A673 (cell line): Measurements from ENCODE around the gene FAM3B. TPM values are rescaled to one million over a fixed set of nuclear protein-coding genes. Genes with fewer than 3 reads are reported as not detected.

Experiments
- BruUV-seq: library from RNA; stranded (reverse); fragments of 400-500 nt; replicated peaks from 2 replicates; lab custom pipeline; 2021; lab: Mats Ljungman, UMichigan
- CTCF ChIA-PET: fragments of 300-600 bp; sonication (Branson Sonifier 250); formaldehyde crosslinking; loops from one replicate; lab custom pipeline; 2022; ENCODE audit warnings: antibody characterized with exemption; lab: Charles Lee
- POLR2A ChIA-PET: fragments of 300-600 bp; sonication (Branson Sonifier 250); formaldehyde crosslinking; loops from one replicate; lab custom pipeline; 2022; ENCODE audit warnings: antibody characterized with exemption; ENCODE audit not compliant: low non-redundant PET; lab: Charles Lee
- DNase-seq: peaks from one replicate; pipeline ENCODE4 v3.0.0-alpha.2; 2015; ENCODE audit warnings: low spot score
- H3K27ac ChIP-seq: fragments of 200-600 bp; sonication (generic); 2 replicates; pipeline ENCODE4 v1.5.1; 2016; ENCODE audit warnings: mixed run types, low read depth, mild to moderate bottlenecking, mixed read lengths, antibody characterized with exemption, low read length; ENCODE audit not compliant: poor library complexity, severe bottlenecking
- H3K27me3 ChIP-seq: fragments of 200-600 bp; sonication (generic); replicated peaks from 2 replicates; pipeline ENCODE4 v1.6.1; 2017; ENCODE audit warnings: mixed run types, low read depth, mild to moderate bottlenecking, mixed read lengths, antibody characterized with exemption, low read length; ENCODE audit not compliant: insufficient read depth, poor library complexity
- H3K36me3 ChIP-seq: fragments of 200-600 bp; sonication (generic); 2 replicates; pipeline ENCODE4 v1.6.1; 2016; ENCODE audit warnings: mixed run types, mild to moderate bottlenecking, mixed read lengths, antibody characterized with exemption, low read length; ENCODE audit not compliant: insufficient read depth, poor library complexity, severe bottlenecking
- H3K4me1 ChIP-seq: fragments of 200-600 bp; sonication (generic); 2 replicates; pipeline ENCODE4 v1.6.1; 2017; ENCODE audit warnings: mixed run types, mild to moderate bottlenecking, mixed read lengths, antibody characterized with exemption, low read length; ENCODE audit not compliant: insufficient read depth, poor library complexity, severe bottlenecking
- H3K4me3 ChIP-seq: fragments of 200-600 bp; sonication (generic); 2 replicates; pipeline ENCODE4 v1.5.1; 2016; ENCODE audit warnings: low read depth, mixed run types, mild to moderate bottlenecking, mixed read lengths, low read length; ENCODE audit not compliant: poor library complexity, severe bottlenecking
- H3K9me3 ChIP-seq: fragments of 200-600 bp; sonication (generic); 2 replicates; pipeline ENCODE4 v1.6.1; 2016; ENCODE audit warnings: mixed run types, low read depth, mild to moderate bottlenecking, mixed read lengths, antibody characterized with exemption, low read length; ENCODE audit not compliant: poor library complexity, severe bottlenecking
- EZH2 ChIP-seq: fragments of 200-600 bp; sonication (generic); IDR thresholded peaks from 2 replicates; pipeline ENCODE4 v1.6.1; 2017; ENCODE audit warnings: borderline replicate concordance, low read depth, mild to moderate bottlenecking, mixed read lengths, antibody characterized with exemption, low read length; ENCODE audit not compliant: poor library complexity, severe bottlenecking
- intact Hi-C: fragments of 100-400 bp; cut with micrococcal nuclease; formaldehyde crosslinking; loops from one replicate; pipeline ENCODE4 v1.10.0; 2022; ENCODE audit not compliant: unreplicated experiment
- total RNA-seq: library from RNA; stranded (reverse); gene quantifications from 2 replicates; pipeline ENCODE4 v1.2.3, GENCODE V29; 2021
- TF ChIP-seq, protein P1 (sequence below): fragments of 300-800, 200-600 bp; sonication (generic); conservative IDR thresholded peaks from 2 replicates; pipeline ENCODE4 v1.5.1; 2017; ENCODE audit warnings: low read depth, mild to moderate bottlenecking, antibody characterized with exemption, low read length, moderate library complexity, mixed read lengths

FAM3B gene
- total RNA-seq, 1 experiment from 2014 or later, result not detected

DNA sequence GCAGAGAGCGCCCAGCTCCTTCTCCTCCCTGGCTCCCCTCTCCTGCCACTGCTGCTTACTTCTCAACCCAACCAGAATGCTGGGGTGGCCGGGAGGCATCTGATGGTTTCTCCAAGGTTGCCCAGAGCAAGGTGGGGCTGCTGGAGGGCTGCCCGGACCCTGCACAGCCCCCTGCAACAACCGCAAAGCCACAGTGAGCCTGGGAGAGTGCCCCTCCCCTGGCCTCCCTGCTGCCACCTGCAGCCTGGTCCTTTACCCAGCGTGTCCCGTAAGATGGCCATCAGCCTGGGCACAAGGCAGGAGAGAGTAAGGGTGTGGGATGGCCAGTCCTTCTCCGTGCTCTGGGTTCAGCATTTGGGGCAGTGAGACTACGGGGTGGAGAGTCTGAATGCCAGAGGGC is 62.2 kb downstream of the FAM3B start:
- intact Hi-C loops, result no loop called here
- no TSS peak for BruUV-seq
- no peak for TF ChIP-seq EZH2
- TF ChIP-seq, protein P1, sequence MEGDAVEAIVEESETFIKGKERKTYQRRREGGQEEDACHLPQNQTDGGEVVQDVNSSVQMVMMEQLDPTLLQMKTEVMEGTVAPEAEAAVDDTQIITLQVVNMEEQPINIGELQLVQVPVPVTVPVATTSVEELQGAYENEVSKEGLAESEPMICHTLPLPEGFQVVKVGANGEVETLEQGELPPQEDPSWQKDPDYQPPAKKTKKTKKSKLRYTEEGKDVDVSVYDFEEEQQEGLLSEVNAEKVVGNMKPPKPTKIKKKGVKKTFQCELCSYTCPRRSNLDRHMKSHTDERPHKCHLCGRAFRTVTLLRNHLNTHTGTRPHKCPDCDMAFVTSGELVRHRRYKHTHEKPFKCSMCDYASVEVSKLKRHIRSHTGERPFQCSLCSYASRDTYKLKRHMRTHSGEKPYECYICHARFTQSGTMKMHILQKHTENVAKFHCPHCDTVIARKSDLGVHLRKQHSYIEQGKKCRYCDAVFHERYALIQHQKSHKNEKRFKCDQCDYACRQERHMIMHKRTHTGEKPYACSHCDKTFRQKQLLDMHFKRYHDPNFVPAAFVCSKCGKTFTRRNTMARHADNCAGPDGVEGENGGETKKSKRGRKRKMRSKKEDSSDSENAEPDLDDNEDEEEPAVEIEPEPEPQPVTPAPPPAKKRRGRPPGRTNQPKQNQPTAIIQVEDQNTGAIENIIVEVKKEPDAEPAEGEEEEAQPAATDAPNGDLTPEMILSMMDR, result no peak
- POLR2A ChIA-PET, result no interaction called here
- Histone ChIP-seq H3K9me3 (no peaks in the 10 kb centered on the region), H3K4me1 (no peaks in the 10 kb centered on the region), H3K27me3 (no peaks in the 10 kb centered on the region), H3K27ac (no peak overlapping the region), H3K36me3 (no peaks in the 10 kb centered on the region), H3K4me3 (no peak overlapping the region)
- no peak for DNase-seq
- CTCF ChIA-PET, result interaction anchor here (0.6 kb wide), 1 partner anchor 82 kb away, joined by 3 read pairs; no protein-coding TSS in a partner anchor

DNA sequence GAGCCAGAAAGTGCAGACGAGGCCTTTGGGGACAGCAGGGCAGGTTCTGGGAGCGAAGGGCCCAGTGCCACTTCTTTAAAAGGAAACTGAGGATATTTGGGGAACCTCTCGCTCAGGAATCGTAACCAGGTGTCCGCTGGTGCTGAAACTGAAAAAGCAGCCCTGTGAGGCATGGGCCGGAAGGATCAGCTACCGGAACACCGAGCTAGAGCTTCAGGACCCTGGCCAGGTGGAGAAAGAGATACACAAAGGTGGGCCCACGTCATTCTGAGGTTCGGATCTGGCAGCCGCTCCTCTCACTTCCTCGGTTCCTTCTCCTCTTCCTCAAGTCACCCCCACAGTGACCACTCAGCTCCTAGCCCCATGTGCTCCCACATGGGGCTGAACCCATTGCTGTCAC is 63.3 kb downstream of the FAM3B start:
- Histone ChIP-seq H3K27me3 (no peaks in the 10 kb centered on the region), H3K4me3 (no peak overlapping the region), H3K4me1 (no peaks in the 10 kb centered on the region), H3K27ac (no peak overlapping the region), H3K36me3 (no peaks in the 10 kb centered on the region), H3K9me3 (no peaks in the 10 kb centered on the region)
- no peak for TF ChIP-seq EZH2
- TF ChIP-seq, protein P1, result no peak
- intact Hi-C loops, result no loop called here
- DNase-seq, result no peak
- BruUV-seq, result no TSS peak
- ChIA-PET POLR2A (no interaction called here), CTCF (no interaction called here)

DNA sequence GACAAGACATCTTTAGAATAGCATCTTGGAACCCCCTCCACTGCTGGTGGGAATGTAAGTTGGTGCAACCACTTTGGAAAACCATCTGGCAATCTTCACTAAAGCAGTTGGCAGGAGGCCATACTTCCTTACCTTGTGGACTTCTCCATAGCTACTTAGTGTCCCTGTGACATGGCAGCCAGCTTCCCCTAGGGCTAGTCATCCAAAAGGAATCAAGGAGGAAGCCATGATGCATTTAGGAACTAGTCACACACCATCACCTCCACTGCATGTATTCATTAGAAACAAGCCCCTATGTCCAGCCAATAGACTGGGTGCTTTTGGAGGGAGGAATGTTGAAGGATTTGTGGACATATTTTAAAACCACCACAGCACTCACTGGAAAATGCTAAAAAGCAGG is 65.1 kb downstream of the FAM3B start:
- Histone ChIP-seq H3K4me1 (no peaks in the 10 kb centered on the region), H3K36me3 (no peaks in the 10 kb centered on the region), H3K27ac (no peak overlapping the region), H3K27me3 (no peaks in the 10 kb centered on the region), H3K4me3 (no peak overlapping the region), H3K9me3 (no peaks in the 10 kb centered on the region)
- no peak for DNase-seq
- TF ChIP-seq, protein P1, result no peak
- no peak for TF ChIP-seq EZH2
- no TSS peak for BruUV-seq
- intact Hi-C loops, result no loop called here
- ChIA-PET CTCF (no interaction called here), POLR2A (no interaction called here)
